ENCODE results near the gene TMED4.
A peak's percentile ranks its signal among the peaks of the same experiment; 100 is the strongest.

The TMED4 gene
- 107 to 127 reads per million in 2 experiments for total RNA-seq

DNA sequence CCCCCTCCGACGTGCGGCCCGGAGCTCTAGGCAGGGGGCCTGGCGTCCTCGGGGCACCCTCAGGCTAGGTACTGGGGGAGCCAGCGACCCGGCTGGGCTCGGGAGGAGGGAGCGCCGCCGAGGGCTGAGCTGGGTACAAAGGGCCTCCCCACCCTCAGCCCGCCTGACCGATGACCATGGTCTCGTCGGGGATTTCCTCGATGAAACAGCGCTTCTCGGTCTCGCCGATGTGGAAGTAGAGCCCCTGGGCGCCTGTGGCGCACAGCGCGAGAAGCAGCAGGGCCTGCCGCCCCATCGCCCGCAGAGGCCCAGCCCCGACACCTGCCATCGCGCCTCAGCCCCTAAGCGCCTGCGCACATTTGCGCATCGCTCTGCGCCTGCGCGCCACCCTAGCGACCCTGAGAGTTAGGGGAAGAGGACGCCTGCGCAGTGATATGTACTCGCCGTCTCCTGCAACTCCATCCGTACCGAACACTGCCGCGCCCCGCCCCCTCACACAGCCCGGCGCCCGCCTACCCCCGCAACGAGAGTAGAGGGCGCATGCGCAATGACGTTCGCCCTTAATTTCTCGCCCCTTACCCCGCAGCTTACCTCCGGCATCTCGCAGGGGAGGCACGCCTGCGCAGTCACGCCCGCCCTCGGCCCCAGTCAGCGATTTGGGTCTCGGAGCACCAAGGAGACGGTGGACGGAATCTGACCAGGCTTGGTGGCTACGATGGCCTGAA, at the start of gene TMED4:
TSS of gene TMED4 (minus strand) at position 353 of the 725 bp plus-strand sequence. CDS start at position 328, 25 bp downstream.
- peak; percentile 100 for DNase-seq (ENCODE audit: low read depth)

- DNase-seq (ENCODE audit: low read depth) = no peak
These were observed 49.6 kb upstream of the TMED4 start for GRCh38 chr7:44631458-44632115.

DNA sequence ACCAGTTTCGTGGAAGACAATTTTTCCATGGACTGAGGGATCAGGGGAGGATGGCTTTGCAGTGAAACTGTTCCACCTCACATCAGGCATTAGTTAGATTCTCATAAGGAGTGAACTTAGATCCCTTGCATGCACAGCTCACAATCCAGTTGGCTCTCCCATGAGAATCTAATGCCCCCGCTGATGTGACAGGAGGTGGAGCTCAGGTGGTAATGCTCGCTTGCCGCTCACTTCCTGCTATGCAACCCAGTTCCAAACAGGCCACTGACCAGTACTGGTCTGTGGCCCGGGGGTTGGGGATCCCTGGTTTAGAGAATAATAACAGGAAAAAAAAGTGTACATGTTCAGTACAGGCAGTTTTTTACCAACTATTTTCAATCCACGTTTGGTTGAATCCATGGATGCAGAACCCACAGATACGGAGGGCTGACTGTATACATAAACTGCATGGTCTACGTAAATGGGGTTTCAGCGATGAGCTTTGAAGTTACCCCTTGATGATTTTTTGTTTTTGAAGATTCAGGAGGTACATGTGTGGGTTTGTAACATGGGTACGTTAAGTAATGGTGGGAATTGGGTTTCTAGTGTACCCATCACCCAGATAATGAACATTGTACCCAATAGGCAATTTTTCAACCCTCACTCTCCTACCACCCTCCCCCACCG, 48.9 kb upstream of the TMED4 start:
- no peak for DNase-seq (ENCODE audit: low read depth)

DNA sequence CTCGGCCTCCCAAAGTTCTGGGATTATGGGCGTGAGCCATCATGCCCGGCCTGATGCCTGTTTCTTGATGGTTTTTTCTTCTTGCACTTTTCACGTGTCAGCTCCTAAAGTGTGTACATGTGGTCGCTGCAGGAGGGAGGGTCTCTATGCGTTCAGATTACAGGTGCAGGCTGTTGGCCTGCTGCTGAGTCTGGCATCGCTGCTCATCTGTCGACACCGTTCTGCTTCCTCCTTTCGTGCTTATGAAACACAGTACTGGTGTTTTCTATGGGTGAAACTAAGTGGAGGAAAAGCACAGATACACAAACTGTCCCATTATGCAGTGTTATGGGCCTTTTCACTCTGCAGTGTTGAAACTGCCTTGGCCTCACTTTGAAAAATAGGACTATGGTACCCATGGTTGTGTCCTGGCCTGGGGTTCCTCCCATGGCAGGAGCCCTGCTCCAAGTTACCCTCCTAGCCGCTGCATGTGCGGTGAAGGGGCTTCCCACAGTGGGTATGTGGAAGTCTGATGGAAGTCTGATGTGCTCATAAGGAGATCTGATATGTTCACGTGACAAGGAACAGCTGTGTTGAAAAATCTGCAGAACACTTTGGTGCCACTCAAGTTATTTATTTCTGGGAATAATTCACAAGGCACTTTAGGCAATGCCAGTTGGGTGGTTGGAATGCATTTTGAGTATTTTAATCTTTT, 47.9 kb upstream of the TMED4 start:
- no peak for DNase-seq (ENCODE audit: low read depth)

DNA sequence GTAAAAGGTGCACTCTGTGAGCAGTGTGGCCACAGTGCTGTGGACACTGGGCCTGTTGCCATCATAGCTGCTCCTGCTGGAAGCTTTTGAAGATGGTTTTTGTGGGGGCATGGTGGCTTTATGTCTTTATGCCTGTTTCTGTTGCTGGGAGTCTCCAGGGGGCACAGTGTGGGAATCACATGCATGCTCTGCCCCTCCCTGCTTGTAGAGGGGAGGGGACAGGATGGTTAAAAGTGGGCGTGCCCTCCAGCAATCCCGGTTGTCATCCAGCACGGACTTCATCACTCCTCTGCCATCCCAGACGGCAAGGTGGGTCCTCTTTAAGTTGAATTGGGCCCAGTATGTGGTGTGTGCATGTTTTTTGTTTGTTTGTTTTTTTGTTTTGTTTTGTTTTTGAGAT, 44.6 kb upstream of the TMED4 start:
- DNase-seq (ENCODE audit: low read depth) = no peak

GRCh38 chr7:44625526-44626471, 43.8 kb upstream of the TMED4 start:
- DNase-seq (ENCODE audit: low read depth) = no peak

- DNase-seq (ENCODE audit: low read depth) = no peak
These were observed 42.3 kb upstream of the TMED4 start for GRCh38 chr7:44624318-44624717.

DNA sequence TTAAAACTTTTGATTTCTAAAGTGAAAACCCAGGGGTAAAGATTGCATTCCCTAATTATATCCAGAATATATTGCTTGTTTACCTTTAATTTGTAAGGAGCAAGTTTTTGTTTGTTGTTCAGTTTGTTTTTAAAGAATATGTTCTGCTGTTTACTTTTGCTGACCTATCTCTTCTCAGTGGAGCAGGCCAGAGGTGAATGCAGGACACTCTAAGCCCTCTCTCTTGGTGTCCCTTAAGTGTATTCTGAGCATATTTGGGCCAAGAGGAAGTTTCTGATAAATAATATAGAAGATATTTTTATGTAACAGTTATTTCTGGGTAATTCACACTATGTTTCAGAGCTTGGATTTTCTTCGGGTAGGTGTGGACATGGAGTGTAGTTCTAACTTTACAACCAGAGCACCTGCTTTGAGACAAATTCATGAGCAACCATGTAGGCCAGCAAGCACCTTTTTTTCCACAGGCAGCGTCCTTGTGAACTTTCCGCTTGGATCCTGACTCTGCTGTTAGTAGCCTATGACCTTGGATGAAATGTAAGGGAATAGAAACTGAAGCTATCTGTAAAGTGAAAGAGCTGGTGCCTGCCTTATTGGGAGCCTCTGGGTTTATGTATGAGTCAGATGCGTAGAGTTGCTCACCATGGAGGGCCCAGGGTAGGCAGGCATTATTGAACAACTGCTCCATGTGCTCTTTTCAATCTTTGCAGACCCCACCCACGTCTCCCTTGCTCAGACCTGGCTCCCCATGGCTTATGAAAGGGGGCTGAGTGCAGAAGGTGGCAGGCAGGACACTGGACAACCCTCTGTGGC, 40.5 kb upstream of the TMED4 start:
- no peak for DNase-seq (ENCODE audit: low read depth)

GRCh38 chr7:44621750-44622103, 39.7 kb upstream of the TMED4 start:
- DNase-seq (ENCODE audit: low read depth) = no peak

DNA sequence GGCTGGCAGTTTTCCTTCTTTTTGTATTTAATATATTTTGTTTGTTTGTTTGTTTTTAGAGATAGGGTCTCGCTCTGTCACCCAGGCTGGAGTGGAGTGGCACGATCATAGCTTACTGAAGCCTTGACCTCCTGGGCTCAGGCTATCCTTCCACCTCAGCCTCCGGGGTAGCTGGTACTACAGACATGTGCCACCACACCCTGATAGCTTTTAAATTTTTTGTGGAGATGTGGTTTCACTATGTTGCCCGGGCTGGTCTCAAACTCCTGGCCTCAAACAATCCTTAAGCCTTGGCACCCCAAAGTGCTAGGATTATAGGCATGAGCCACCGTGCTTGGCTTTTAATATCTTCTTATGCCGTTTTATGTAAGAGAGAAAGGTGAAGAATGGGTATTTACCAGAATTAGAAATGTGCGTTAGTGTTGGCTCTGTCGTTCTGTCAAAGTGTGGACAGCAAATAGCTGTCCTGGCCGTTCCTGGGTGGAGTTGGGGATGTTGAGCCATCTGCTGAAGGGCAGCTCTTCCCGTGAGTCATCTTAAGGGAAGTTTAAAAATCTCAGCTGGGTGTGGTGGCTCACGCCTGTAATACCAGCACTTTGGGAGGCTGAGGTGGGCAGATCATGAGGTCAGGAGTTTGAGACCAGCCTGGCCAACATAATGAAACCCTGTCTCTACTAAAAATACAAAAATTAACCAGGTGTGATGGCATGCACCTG, 39.2 kb upstream of the TMED4 start:
- DNase-seq (ENCODE audit: low read depth) = no peak

DNA sequence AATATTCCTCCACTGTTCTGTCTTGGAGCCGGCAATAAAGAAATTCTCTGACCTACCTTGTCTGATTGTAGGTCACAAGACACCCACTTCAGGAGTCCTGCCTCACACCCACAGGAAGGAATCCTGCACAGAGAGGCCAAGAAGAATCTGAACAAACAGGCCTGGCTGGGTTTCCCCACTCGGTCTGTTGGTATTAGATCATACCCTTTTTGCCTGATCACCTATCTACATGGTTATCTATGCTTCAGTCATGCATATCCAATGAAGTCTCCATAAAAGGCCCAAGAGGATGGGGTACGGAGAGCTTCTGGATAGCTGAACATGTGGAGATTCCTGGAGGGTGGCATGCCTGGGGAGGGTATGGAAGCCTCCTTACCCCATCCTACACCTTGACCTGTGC, 36.7 kb upstream of the TMED4 start:
- DNase-seq (ENCODE audit: low read depth) = no peak

GRCh38 chr7:44618045-44618444, 36.0 kb upstream of the TMED4 start:
- DNase-seq (ENCODE audit: low read depth) = no peak

- no peak for DNase-seq (ENCODE audit: low read depth)
These were observed 35.3 kb upstream of the TMED4 start for GRCh38 chr7:44617225-44617890.

DNA sequence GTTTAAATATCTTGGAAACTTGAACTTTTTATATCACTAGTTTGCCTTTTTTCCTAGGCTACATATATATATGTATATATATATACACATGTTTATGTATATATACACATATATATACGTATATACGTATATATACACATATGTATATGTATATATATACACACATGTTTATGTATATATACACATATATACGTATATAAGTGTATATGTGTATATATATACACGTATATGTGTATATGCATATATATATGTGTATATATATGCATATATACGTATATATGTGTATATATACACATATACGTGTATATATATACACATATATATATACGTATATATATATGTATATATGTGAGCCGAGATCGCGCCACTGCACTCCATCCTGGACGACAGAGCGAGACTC, 34.5 kb upstream of the TMED4 start:
- DNase-seq (ENCODE audit: low read depth) = no peak

DNA sequence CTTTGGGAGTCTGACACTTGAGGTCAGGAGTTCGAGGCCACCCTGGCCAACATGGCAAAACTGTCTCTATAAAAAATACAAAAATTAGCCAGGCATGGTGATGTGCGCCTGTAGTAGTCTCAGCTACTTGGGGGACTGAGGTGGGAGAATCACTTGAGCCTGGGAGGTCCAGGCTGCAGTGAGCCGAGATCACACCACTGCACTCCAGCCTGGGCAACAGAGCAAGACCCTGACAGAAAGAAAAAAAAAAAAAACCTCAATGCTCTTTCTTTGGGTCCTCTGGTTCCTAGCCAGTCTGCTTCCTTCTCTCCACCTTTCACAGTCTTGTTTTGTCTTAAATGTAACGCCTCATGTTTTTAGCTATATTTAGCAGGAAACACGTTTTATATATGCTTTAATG, 33.8 kb upstream of the TMED4 start:
- DNase-seq (ENCODE audit: low read depth) = no peak

DNA sequence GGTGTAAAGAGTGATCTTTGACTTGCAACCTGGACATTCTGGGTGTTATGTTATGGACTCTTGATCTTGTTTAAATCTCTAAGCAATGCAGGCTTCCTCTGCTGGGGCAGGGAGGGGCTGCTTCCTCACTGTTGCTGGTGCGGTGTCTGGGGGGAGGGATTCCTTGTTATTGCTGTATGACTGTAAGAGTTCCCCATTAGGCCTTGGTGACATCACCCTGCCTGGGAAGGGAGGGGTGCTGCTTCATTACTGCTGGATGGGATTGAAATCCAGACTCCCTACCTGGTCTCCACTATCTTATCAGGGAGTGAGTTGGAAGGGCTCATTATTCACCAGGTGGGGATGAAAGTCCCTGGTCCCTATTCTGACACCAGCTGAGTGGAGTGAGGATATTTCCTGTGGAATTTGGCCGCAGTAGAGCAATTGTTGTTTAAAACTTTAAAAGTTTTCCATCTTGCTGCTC, 33.1 kb upstream of the TMED4 start:
- no peak for DNase-seq (ENCODE audit: low read depth)

DNA sequence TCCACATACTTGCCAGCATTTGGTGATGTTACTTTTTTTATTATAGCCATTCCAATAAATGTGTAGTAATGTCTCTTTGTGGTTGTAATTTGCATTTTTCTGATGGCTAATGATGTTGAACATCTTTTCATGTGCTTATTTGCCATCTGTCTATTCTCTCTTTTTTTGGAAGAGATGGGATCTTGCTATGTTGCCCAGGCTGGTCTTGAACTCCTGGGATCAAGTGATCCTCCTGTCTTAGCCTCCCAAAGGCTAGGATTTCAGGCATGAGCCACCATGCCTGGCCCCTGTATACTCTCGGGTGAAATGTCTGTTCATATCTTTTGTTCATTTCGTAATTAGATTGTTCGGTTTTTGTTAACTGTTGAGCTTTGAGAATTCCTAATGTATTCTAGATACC, 27.8 kb upstream of the TMED4 start:
- no peak for DNase-seq (ENCODE audit: low read depth)

- no peak for DNase-seq (ENCODE audit: low read depth)
These were observed 27.1 kb upstream of the TMED4 start for GRCh38 chr7:44608916-44609648.

Measured in T follicular helper cell (primary cell).